Endothelial cell of umbilical vein (primary cell): ENCODE measurements around the gene TECPR2. TPM values are rescaled to one million over a fixed set of nuclear protein-coding genes. Genes with fewer than 3 reads are reported as not detected.
A peak's percentile ranks its signal among the peaks of the same experiment; 100 is the strongest.

Experiments
- BruUV-seq: library from RNA; stranded (reverse); fragments of 400-500 nt; replicated peaks from 2 replicates; lab custom pipeline; 2021; lab: Mats Ljungman, UMichigan
- CTCF ChIA-PET: fragments of 300-600, 350-600 bp; sonication (Branson Sonifier 250); formaldehyde crosslinking; loops from one replicate; lab custom pipeline; 2021; ENCODE audit warnings: antibody characterized with exemption, inconsistent platforms; lab: Charles Lee
- POLR2A ChIA-PET: fragments of 300-600, 350-600 bp; sonication (Branson Sonifier 250); formaldehyde crosslinking; loops from one replicate; lab custom pipeline; 2021; ENCODE audit warnings: antibody characterized with exemption, inconsistent platforms; lab: Charles Lee
- DNase-seq: peaks from one replicate; pipeline ENCODE4 v3.0.0-alpha.2; 2011; ENCODE audit warnings: low read depth, low spot score
- FAIRE-seq: peaks from 2 replicates; lab custom pipeline; 2011; peaks lifted over from hg19 to GRCh38; lab: Jason Lieb, UNC
- H2AFZ ChIP-seq: 2 replicates; pipeline ENCODE4 v1.6.0; 2012; ENCODE audit warnings: low read depth, low read length, control low read depth, inconsistent platforms
- H3K27ac ChIP-seq: 2 replicates; pipeline ENCODE4 v1.5.1; 2011; ENCODE audit warnings: low read depth, mild to moderate bottlenecking, control low read depth, low read length, moderate library complexity; ENCODE audit not compliant: insufficient read depth
- H3K27me3 ChIP-seq, 2 experiments: 2 replicates each; pipeline versions ENCODE4 v1.6.0 to v1.6.1; 2011; ENCODE audit warnings: low read length in 2 of 2, mixed read lengths in 1 of 2; ENCODE audit not compliant: control insufficient read depth in 2 of 2, insufficient read depth in 2 of 2
- H3K36me3 ChIP-seq, 2 experiments: 2 replicates in 1 of 2; 3 replicates in 1 of 2; pipeline ENCODE4 v1.5.1; 2011; ENCODE audit warnings: low read length in 2 of 2, mild to moderate bottlenecking in 1 of 2, moderate library complexity in 1 of 2; ENCODE audit not compliant: control insufficient read depth in 2 of 2, insufficient read depth in 2 of 2; ENCODE audit errors: extremely low read depth in 1 of 2
- H3K4me1 ChIP-seq: 3 replicates; pipeline ENCODE4 v1.5.1; 2011; ENCODE audit warnings: mild to moderate bottlenecking, low read length; ENCODE audit not compliant: control insufficient read depth, insufficient read depth; ENCODE audit errors: extremely low read depth
- H3K4me2 ChIP-seq: 2 replicates; pipeline ENCODE4 v1.6.1; 2011; ENCODE audit warnings: low read length, control low read depth, mixed read lengths; ENCODE audit not compliant: insufficient read depth
- H3K4me3 ChIP-seq, 3 experiments: fragments of 200-600 bp in 1 of 3; sonication (generic), shearing (Covaris generic) in 1 of 3; replicated peaks in 1 of 3; 2 replicates each; pipeline ENCODE4 v1.5.1; 2011 to 2016; ENCODE audit warnings: control low read depth in 3 of 3, low read length in 3 of 3, mild to moderate bottlenecking in 2 of 3, inconsistent platforms in 1 of 3, low read depth in 1 of 3, moderate library complexity in 1 of 3; ENCODE audit not compliant: insufficient read depth in 1 of 3
- H3K79me2 ChIP-seq: 2 replicates; pipeline ENCODE4 v1.6.0; 2012; ENCODE audit warnings: low read length, inconsistent platforms; ENCODE audit not compliant: control insufficient read depth, insufficient read depth
- H3K9ac ChIP-seq: replicated peaks from 2 replicates; pipeline ENCODE3; 2011; ENCODE audit warnings: low read length, control low read depth; ENCODE audit not compliant: insufficient read depth; ENCODE audit errors: extremely low read depth
- H3K9me1 ChIP-seq: replicated peaks from 3 replicates; pipeline ENCODE4 v1.6.0; 2011; ENCODE audit warnings: mild to moderate bottlenecking, low read length; ENCODE audit not compliant: control insufficient read depth, insufficient read depth; ENCODE audit errors: extremely low read depth
- H3K9me3 ChIP-seq: replicated peaks from 2 replicates; pipeline ENCODE4 v1.5.1; 2012; ENCODE audit warnings: low read length, inconsistent platforms; ENCODE audit not compliant: control insufficient read depth, insufficient read depth
- H4K20me1 ChIP-seq: replicated peaks from 2 replicates; pipeline ENCODE3; 2011; ENCODE audit warnings: mild to moderate bottlenecking, low read length; ENCODE audit not compliant: control insufficient read depth, insufficient read depth; ENCODE audit errors: extremely low read depth
- CTCF ChIP-seq, 2 donors: IDR thresholded peaks; 1 replicate in 1 of 2; 2 replicates in 1 of 2; pipeline ENCODE4 v1.5.1; 2011; ENCODE audit warnings: low read length in 2 of 2, mild to moderate bottlenecking in 2 of 2, moderate library complexity in 2 of 2, control low read depth in 1 of 2, inconsistent platforms in 1 of 2, low read depth in 1 of 2; ENCODE audit not compliant: insufficient read depth in 1 of 2; ENCODE audit errors: extremely low read depth in 1 of 2
- EZH2 ChIP-seq: IDR thresholded peaks from 2 replicates; pipeline ENCODE4 v1.6.1; 2012; ENCODE audit warnings: borderline replicate concordance, low read depth, mild to moderate bottlenecking, moderate library complexity, low read length, inconsistent platforms; ENCODE audit not compliant: severe bottlenecking
- FOS ChIP-seq: IDR thresholded peaks from 2 replicates; pipeline ENCODE4 v1.6.1; 2011; ENCODE audit warnings: mild to moderate bottlenecking, low read length, moderate library complexity, borderline replicate concordance; ENCODE audit not compliant: insufficient read depth
- GATA2 ChIP-seq: IDR thresholded peaks from 2 replicates; pipeline ENCODE4 v1.7.0; 2011; ENCODE audit warnings: low read depth, mild to moderate bottlenecking, moderate library complexity, mixed read lengths, low read length; ENCODE audit not compliant: insufficient read length, insufficient read depth
- JUN ChIP-seq: IDR thresholded peaks from 2 replicates; pipeline ENCODE4 v1.6.1; 2011; ENCODE audit warnings: borderline replicate concordance, low read depth; ENCODE audit not compliant: insufficient read length, insufficient read depth
- MAX ChIP-seq: IDR thresholded peaks from 2 replicates; pipeline ENCODE4 v1.6.1; 2011; ENCODE audit not compliant: insufficient read depth, insufficient read length
- MYC ChIP-seq: IDR thresholded peaks from one replicate; pipeline ENCODE4 v1.6.1; 2011; ENCODE audit warnings: mild to moderate bottlenecking, low read depth, low read length
- POLR2A ChIP-seq: IDR thresholded peaks from 2 replicates; pipeline ENCODE4 v1.6.1; 2012; ENCODE audit warnings: low read depth, mild to moderate bottlenecking, control low read depth, low read length
- dilution Hi-C: fragments of 300-500 bp; cut with MboI; formaldehyde crosslinking; loops from one replicate; pipeline ENCODE4 v1.15.0; 2019; ENCODE audit warnings: low sequenced_read_pairs; ENCODE audit not compliant: extremely low pct_ligation_motif_present
- intact Hi-C: fragments of 100-400 bp; cut with micrococcal nuclease; formaldehyde crosslinking; loops from one replicate; pipeline ENCODE4 v1.10.0; 2022
- polyA plus RNA-seq, 4 experiments: library from polyadenylated mRNA; depleted of rRNA in 3 of 4; stranded (reverse) in 3 of 4; unstranded in 1 of 4; fragments of >200 nt; gene quantifications; 2 replicates each; pipeline versions ENCODE4 v1.2.1 to v1.2.3, GENCODE V29; 2011 to 2012; ENCODE audit warnings: missing spikeins in 1 of 4
- total RNA-seq: library from RNA; stranded (reverse); gene quantifications from 2 replicates; pipeline ENCODE4 v1.2.3, GENCODE V29; 2021

The TECPR2 gene
- total and polyA plus RNA-seq, 2 donors (not counting 3 experiments of a cell fraction or from before 2014, with no cell fraction given): 8.9 to 21.5 TPM

DNA sequence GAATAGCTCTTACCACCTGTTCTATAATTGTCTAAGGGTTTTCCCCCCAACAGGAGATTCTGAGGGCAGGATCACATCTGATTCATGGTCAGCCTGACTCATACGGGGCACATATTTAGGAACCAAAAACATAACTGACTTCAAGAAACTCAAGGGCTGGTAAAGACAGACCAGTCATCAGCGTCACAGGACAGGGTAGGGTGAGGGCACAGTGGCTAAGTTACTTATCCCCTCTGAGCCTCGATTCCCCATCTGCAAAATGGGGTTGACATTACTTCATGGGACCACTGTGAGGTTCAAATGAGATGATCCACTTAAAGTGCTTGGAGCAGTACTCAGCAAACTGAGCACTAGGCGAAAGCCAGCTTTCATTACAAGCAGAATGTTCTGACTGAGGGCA is 657 bp upstream of the TECPR2 start:
- H3K27ac ChIP-seq: peak overlapping the region; percentile 78
- H2AFZ ChIP-seq: peak overlapping the region; percentile 97
- H3K79me2 ChIP-seq: peaks cover 14% of the 10 kb centered on the region
- FAIRE-seq: no peak
- ChIA-PET CTCF (interaction anchor here (0.6 to 1.8 kb wide), 3 partner anchors 8 to 77 kb away, joined by 3 to 4 read pairs (median 4); no protein-coding TSS in a partner anchor), POLR2A (interaction anchor here (0.5 kb wide), 1 partner anchor 250 kb away, joined by 3 read pairs; no protein-coding TSS in a partner anchor)
- dilution Hi-C loops (no loop called here), intact Hi-C loops (loop anchor here (1.0 to 10.0 kb wide), 3 partner anchors 11 to 143 kb away; partner anchors contain the start of gene ANKRD9)
- H3K27me3 ChIP-seq: no peaks in the 10 kb centered on the region
- no peaks in the 10 kb centered on the region for H3K9me3 ChIP-seq
- BruUV-seq: no TSS peak
- no peaks in the 10 kb centered on the region for H3K9me1 ChIP-seq
- DNase-seq: no peak
- peak overlapping the region; percentile 71 to 94 (median 94) for H3K4me3 ChIP-seq
- H3K4me1 ChIP-seq: peaks cover 17% of the 10 kb centered on the region
- no peaks in the 10 kb centered on the region for H4K20me1 ChIP-seq
- TF ChIP-seq FOS (no peak), JUN (no peak), POLR2A (no peak), CTCF (IDR thresholded peaks at IDR 0.05; ENCODE audit: extremely low read depth in 1 of 2, insufficient read depth in 1 of 2, low read depth in 1 of 2, low read length in 2 of 2) (no peak), MAX (no peak), GATA2 (no peak), EZH2 (no peak), MYC (no peak)
- peak overlapping the region; percentile 92 for H3K4me2 ChIP-seq
- H3K36me3 ChIP-seq: peaks cover 0 to 2% of the 10 kb centered on the region in 2 experiments
- peak overlapping the region; percentile 93 for H3K9ac ChIP-seq
